ENCODE measurements around the gene APBB2.

Gene APBB2

DNA sequence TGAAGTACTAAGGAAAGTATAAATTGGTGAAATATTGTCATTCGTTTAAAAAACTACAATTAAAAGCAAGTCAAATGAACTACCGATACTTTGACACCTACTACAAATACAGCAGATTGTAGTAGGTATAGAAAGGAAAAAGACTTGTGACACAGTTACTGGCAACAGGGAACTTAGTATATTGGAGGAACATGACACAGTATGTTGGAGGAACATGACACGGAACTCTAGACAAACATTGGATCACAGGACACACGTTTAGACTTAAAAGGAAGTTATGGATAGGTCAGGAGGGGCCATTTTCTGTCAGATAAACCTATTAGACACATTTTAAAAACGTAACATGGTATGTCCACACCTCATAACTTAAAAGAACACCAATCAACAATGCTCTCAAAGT, 132.5 kb downstream of the APBB2 start:
- H3K4me3 Mint-ChIP-seq, result no peak overlapping the region
- no peaks in the 10 kb centered on the region for H3K4me1 Mint-ChIP-seq (ENCODE audit: low read depth)
- DNase-seq (ENCODE audit: low spot score), result no peak
- H3K9me3 Mint-ChIP-seq, result peaks cover 10% of the 10 kb centered on the region
- H3K27me3 Mint-ChIP-seq (ENCODE audit: low read depth), result no peaks in the 10 kb centered on the region
- H3K36me3 Mint-ChIP-seq (ENCODE audit: low read depth), result no peaks in the 10 kb centered on the region
- H3K27ac Mint-ChIP-seq, result no peak overlapping the region

DNA sequence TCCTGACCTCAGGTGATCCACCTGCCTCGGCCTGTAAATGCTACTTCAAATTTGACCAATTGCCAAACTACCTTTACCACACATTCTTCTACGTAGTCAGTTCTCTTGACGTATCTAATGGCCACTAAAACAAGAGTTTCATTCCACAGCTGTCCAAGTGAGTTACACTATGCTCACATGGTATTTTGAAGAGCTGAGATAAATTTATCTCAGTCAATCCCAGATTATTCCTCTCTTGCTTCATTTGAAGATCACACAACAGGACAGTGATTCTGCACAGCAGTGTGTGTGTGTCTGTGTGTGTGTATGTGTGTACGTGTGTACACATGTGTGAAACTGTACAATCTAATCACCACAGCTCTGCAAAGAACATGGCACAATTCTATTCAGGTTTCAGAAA, 133.4 kb downstream of the APBB2 start:
- Mint-ChIP-seq H3K36me3 (ENCODE audit: low read depth) (no peaks in the 10 kb centered on the region), H3K4me3 (no peak overlapping the region), H3K4me1 (ENCODE audit: low read depth) (no peaks in the 10 kb centered on the region), H3K9me3 (peaks cover 2% of the 10 kb centered on the region), H3K27ac (no peak overlapping the region), H3K27me3 (ENCODE audit: low read depth) (no peaks in the 10 kb centered on the region)
- DNase-seq (ENCODE audit: low spot score), result no peak

DNA sequence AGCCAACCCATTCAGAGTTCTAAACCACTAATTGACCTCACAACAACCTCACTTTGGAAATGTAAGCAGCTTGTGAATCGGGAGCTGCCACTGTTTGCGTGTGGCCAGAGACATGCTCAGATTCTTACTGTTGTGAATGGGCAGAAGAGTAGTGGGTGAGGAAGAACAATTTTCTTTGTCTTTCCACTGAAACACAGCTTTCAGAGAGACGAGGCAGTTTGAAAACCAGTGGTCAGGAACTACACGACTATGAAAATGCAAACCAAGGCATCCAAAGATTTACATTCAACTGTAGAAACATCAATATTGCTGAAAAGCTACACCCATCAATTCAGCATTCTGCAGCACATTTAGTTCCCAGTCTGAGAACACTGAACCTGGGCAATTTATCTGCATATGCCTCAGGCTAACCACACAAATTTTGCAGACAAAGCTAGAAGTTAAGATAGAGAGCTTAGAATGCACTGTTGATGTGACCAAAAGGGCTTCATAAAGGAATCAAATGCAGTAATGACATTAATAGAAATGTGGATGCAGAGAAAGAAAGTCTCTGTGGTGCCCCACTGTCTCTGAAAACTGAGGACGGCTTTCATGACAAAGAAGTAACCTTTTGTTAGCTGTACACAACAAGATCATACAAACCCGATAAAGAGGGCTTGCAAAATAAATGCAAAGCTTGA, 134.3 kb downstream of the APBB2 start:
- Mint-ChIP-seq H3K27me3 (ENCODE audit: low read depth) (no peaks in the 10 kb centered on the region), H3K27ac (no peak overlapping the region), H3K4me1 (ENCODE audit: low read depth) (no peaks in the 10 kb centered on the region), H3K36me3 (ENCODE audit: low read depth) (no peaks in the 10 kb centered on the region), H3K9me3 (no peaks in the 10 kb centered on the region), H3K4me3 (no peak overlapping the region)
- DNase-seq (ENCODE audit: low spot score), result no peak

GRCh38 chr4:41077628-41078027, 136.7 kb downstream of the APBB2 start:
- DNase-seq (ENCODE audit: low spot score), result no peak
- H3K9me3 Mint-ChIP-seq, result no peaks in the 10 kb centered on the region
- no peaks in the 10 kb centered on the region for H3K27me3 Mint-ChIP-seq (ENCODE audit: low read depth)
- H3K4me1 Mint-ChIP-seq (ENCODE audit: low read depth), result no peaks in the 10 kb centered on the region
- H3K4me3 Mint-ChIP-seq, result no peak overlapping the region
- no peak overlapping the region for H3K27ac Mint-ChIP-seq
- H3K36me3 Mint-ChIP-seq (ENCODE audit: low read depth), result no peaks in the 10 kb centered on the region

GRCh38 chr4:41076481-41076880, 137.9 kb downstream of the APBB2 start:
- no peak overlapping the region for H3K4me3 Mint-ChIP-seq
- no peaks in the 10 kb centered on the region for H3K9me3 Mint-ChIP-seq
- DNase-seq (ENCODE audit: low spot score), result no peak
- H3K4me1 Mint-ChIP-seq (ENCODE audit: low read depth), result no peaks in the 10 kb centered on the region
- H3K27me3 Mint-ChIP-seq (ENCODE audit: low read depth), result no peaks in the 10 kb centered on the region
- H3K27ac Mint-ChIP-seq, result no peak overlapping the region
- H3K36me3 Mint-ChIP-seq (ENCODE audit: low read depth), result no peaks in the 10 kb centered on the region

GRCh38 chr4:41074215-41074614, 140.1 kb downstream of the APBB2 start:
- Mint-ChIP-seq H3K27me3 (ENCODE audit: low read depth) (no peaks in the 10 kb centered on the region), H3K9me3 (no peaks in the 10 kb centered on the region), H3K36me3 (ENCODE audit: low read depth) (no peaks in the 10 kb centered on the region), H3K27ac (no peak overlapping the region), H3K4me1 (ENCODE audit: low read depth) (no peaks in the 10 kb centered on the region), H3K4me3 (no peak overlapping the region)
- no peak for DNase-seq (ENCODE audit: low spot score)

GRCh38 chr4:41072021-41072777, 142.1 kb downstream of the APBB2 start:
- H3K27ac Mint-ChIP-seq, result no peak overlapping the region
- no peaks in the 10 kb centered on the region for H3K27me3 Mint-ChIP-seq (ENCODE audit: low read depth)
- no peaks in the 10 kb centered on the region for H3K4me1 Mint-ChIP-seq (ENCODE audit: low read depth)
- no peaks in the 10 kb centered on the region for H3K9me3 Mint-ChIP-seq
- H3K36me3 Mint-ChIP-seq (ENCODE audit: low read depth), result no peaks in the 10 kb centered on the region
- no peak for DNase-seq (ENCODE audit: low spot score)
- no peak overlapping the region for H3K4me3 Mint-ChIP-seq

- Mint-ChIP-seq H3K4me1 (ENCODE audit: low read depth) (no peaks in the 10 kb centered on the region), H3K36me3 (ENCODE audit: low read depth) (no peaks in the 10 kb centered on the region), H3K27me3 (ENCODE audit: low read depth) (no peaks in the 10 kb centered on the region), H3K27ac (no peak overlapping the region), H3K9me3 (no peaks in the 10 kb centered on the region), H3K4me3 (no peak overlapping the region)
- DNase-seq (ENCODE audit: low spot score), result no peak
These were observed 143.6 kb downstream of the APBB2 start for GRCh38 chr4:41070516-41071281.

GRCh38 chr4:41069838-41070237, 144.5 kb downstream of the APBB2 start:
- H3K36me3 Mint-ChIP-seq (ENCODE audit: low read depth), result no peaks in the 10 kb centered on the region
- DNase-seq (ENCODE audit: low spot score), result no peak
- H3K27me3 Mint-ChIP-seq (ENCODE audit: low read depth), result no peaks in the 10 kb centered on the region
- no peak overlapping the region for H3K4me3 Mint-ChIP-seq
- no peaks in the 10 kb centered on the region for H3K9me3 Mint-ChIP-seq
- no peak overlapping the region for H3K27ac Mint-ChIP-seq
- H3K4me1 Mint-ChIP-seq (ENCODE audit: low read depth), result no peaks in the 10 kb centered on the region

DNA sequence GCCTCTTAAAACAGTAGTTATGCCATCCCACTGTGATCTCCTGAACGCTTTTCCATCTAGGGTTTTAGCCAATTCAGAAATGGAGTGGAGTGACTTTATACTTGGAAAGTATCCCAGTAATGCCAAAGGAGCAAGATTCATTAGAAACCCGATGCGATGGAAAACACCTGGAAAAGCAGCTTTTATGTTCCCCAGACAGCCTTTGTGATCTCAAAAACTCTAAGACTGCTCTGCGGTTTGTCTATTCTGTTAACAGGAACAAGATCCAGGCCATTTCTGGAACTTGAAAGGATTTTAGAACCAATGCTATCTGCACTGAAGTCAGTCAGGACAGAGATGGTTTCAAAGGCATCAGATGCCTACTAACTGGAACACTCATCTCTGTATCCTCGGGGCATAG, 145.1 kb downstream of the APBB2 start:
- Mint-ChIP-seq H3K27me3 (ENCODE audit: low read depth) (no peaks in the 10 kb centered on the region), H3K4me3 (no peak overlapping the region), H3K4me1 (ENCODE audit: low read depth) (no peaks in the 10 kb centered on the region), H3K9me3 (no peaks in the 10 kb centered on the region), H3K36me3 (ENCODE audit: low read depth) (no peaks in the 10 kb centered on the region), H3K27ac (no peak overlapping the region)
- no peak for DNase-seq (ENCODE audit: low spot score)

DNA sequence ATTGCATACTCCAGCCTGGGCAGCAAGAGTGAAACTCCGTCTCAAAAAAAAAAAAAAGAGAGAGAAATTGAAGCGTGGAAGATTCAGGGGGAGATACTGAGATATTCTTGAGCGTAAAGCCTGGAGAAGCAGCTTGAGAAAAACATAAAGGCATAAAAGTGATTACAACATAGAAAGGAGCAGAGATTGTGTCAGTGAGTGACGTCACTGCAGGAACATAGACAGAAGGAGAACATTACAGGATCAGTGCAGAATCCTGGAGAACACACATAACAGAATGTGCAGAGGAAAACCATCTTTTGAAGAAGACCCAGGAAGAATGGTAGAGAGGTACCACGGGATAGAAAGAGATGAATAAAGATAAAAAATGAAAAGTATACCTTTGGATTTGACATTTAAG, 147.0 kb downstream of the APBB2 start:
- no peak for DNase-seq (ENCODE audit: low spot score)
- no peaks in the 10 kb centered on the region for H3K9me3 Mint-ChIP-seq
- no peaks in the 10 kb centered on the region for H3K36me3 Mint-ChIP-seq (ENCODE audit: low read depth)
- H3K27me3 Mint-ChIP-seq (ENCODE audit: low read depth), result no peaks in the 10 kb centered on the region
- H3K4me3 Mint-ChIP-seq, result no peak overlapping the region
- no peak overlapping the region for H3K27ac Mint-ChIP-seq
- H3K4me1 Mint-ChIP-seq (ENCODE audit: low read depth), result no peaks in the 10 kb centered on the region

DNA sequence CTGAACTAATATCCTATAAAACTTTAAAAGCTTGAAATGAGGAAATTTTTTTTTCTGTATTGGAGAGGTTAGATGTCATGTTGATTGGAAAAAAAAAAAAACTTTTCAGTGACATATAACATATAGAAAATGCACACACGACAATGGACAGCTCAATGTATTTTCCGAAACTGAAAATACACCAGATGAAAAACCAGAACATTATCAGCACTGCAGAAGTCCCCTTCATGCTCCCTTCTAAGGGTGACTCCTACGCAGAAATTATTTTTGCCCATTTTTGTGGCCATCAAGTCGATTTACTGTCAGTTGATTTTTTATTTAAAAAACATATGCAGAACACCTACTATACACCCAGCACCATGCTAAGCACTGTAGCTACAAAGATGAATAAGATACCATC, 148.3 kb downstream of the APBB2 start:
- Mint-ChIP-seq H3K27ac (no peak overlapping the region), H3K27me3 (ENCODE audit: low read depth) (no peaks in the 10 kb centered on the region), H3K4me1 (ENCODE audit: low read depth) (no peaks in the 10 kb centered on the region), H3K9me3 (no peaks in the 10 kb centered on the region), H3K36me3 (ENCODE audit: low read depth) (no peaks in the 10 kb centered on the region), H3K4me3 (no peak overlapping the region)
- DNase-seq (ENCODE audit: low spot score), result no peak

- Mint-ChIP-seq H3K27me3 (ENCODE audit: low read depth) (no peaks in the 10 kb centered on the region), H3K36me3 (ENCODE audit: low read depth) (no peaks in the 10 kb centered on the region), H3K27ac (no peak overlapping the region), H3K4me1 (ENCODE audit: low read depth) (no peaks in the 10 kb centered on the region), H3K4me3 (no peak overlapping the region), H3K9me3 (no peaks in the 10 kb centered on the region)
- no peak for DNase-seq (ENCODE audit: low spot score)
These were observed 148.8 kb downstream of the APBB2 start for GRCh38 chr4:41065434-41066006.

DNA sequence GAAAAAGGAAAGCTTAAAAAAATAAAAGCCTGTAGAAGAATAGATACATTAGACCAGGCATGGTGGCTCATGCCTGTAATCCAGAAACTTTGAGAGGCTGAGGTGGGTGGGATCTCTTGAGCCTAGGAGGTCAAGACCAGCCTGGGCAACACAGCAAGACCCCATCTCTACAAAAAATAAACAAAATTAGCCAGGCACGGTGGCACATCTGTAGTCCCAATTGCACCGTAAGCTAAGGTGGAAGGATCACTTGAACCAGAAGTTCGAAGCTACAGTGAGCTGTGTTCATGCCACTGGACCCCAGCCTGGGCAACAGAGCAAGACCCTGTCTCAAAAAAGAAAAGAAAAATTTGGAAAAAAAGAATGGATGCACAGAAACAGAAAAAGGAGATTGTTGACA, 149.4 kb downstream of the APBB2 start:
- H3K4me3 Mint-ChIP-seq, result no peak overlapping the region
- no peaks in the 10 kb centered on the region for H3K4me1 Mint-ChIP-seq (ENCODE audit: low read depth)
- no peaks in the 10 kb centered on the region for H3K27me3 Mint-ChIP-seq (ENCODE audit: low read depth)
- H3K9me3 Mint-ChIP-seq, result no peaks in the 10 kb centered on the region
- H3K27ac Mint-ChIP-seq, result no peak overlapping the region
- H3K36me3 Mint-ChIP-seq (ENCODE audit: low read depth), result no peaks in the 10 kb centered on the region
- DNase-seq (ENCODE audit: low spot score), result no peak
